GM12878 (cell line): ENCODE data around the gene FHOD3. TPM values are rescaled to one million over a fixed set of nuclear protein-coding genes. Genes with fewer than 3 reads are reported as not detected.

Experiments
- ATAC-seq: fragments of 200-7000 bp; cut with Tn5 transposase; 3 replicates; pipeline ENCODE4 v1.9.1; 2020; ENCODE audit warnings: mild to moderate bottlenecking, moderate library complexity
- BruUV-seq: library from RNA; stranded (reverse); fragments of 400-500 nt; replicated peaks from 2 replicates; lab custom pipeline; 2021; lab: Mats Ljungman, UMichigan
- CTCF ChIA-PET: fragments of 300-600 bp; sonication (Branson Sonifier 250); formaldehyde crosslinking; extraction: SDS; loops from one replicate; lab custom pipeline; 2021; ENCODE audit warnings: inconsistent platforms; lab: Yijun Ruan, JAX
- POLR2A ChIA-PET: fragments of 350-600 bp; formaldehyde crosslinking; extraction: SDS; loops from one replicate; lab custom pipeline; 2021; ENCODE audit warnings: inconsistent platforms; lab: Charles Lee
- RAD21 ChIA-PET: fragments of 300-600 bp; sonication (Branson Sonifier 250); formaldehyde crosslinking; loops from one replicate; lab custom pipeline; 2023; ENCODE audit warnings: antibody characterized with exemption; ENCODE audit not compliant: unreplicated experiment; lab: Charles Lee
- SMC1A ChIA-PET: fragments of 300-600 bp; sonication (Branson Sonifier 250); formaldehyde crosslinking; loops from one replicate; lab custom pipeline; 2023; ENCODE audit not compliant: unreplicated experiment, uncharacterized antibody; lab: Charles Lee
- DNase-seq: peaks from one replicate; pipeline ENCODE4 v3.0.0-alpha.2; 2011; ENCODE audit warnings: low read depth, low spot score
- FAIRE-seq: peaks from 3 replicates; lab custom pipeline; 2011; peaks lifted over from hg19 to GRCh38; lab: Jason Lieb, UNC
- H2AFZ ChIP-seq: 2 replicates; pipeline ENCODE4 v1.6.0; 2011; ENCODE audit warnings: low read depth, low read length, control low read depth; ENCODE audit not compliant: control insufficient read depth
- H3K27ac ChIP-seq: 2 replicates; pipeline ENCODE4 v1.5.1; 2011; ENCODE audit warnings: control low read depth; ENCODE audit not compliant: control insufficient read depth, insufficient read depth
- H3K27me3 ChIP-seq, 2 experiments: replicated peaks in 1 of 2; 2 replicates each; pipeline versions ENCODE4 v1.6.0 to v1.6.1; 2011; ENCODE audit warnings: low read length in 1 of 2; ENCODE audit not compliant: control insufficient read depth in 2 of 2, insufficient read depth in 2 of 2
- H3K36me3 ChIP-seq, 2 experiments: 2 replicates each; pipeline ENCODE4 v1.5.1; 2011; ENCODE audit warnings: low read length in 1 of 2; ENCODE audit not compliant: control insufficient read depth in 2 of 2, insufficient read depth in 2 of 2
- H3K4me1 ChIP-seq: 2 replicates; pipeline ENCODE4 v1.6.1; 2011; ENCODE audit warnings: mild to moderate bottlenecking, low read length, moderate library complexity, mixed read lengths; ENCODE audit not compliant: control insufficient read depth, insufficient read depth
- H3K4me2 ChIP-seq: 2 replicates; pipeline ENCODE4 v1.6.0; 2011; ENCODE audit warnings: control low read depth; ENCODE audit not compliant: control insufficient read depth, insufficient read depth
- H3K4me3 ChIP-seq: fragments of 200-600 bp; sonication (generic); 2 replicates; pipeline ENCODE4 v1.5.1; 2016
- H3K79me2 ChIP-seq: 2 replicates; pipeline ENCODE4 v1.6.0; 2011; ENCODE audit warnings: low read length; ENCODE audit not compliant: control insufficient read depth, insufficient read depth
- H3K9ac ChIP-seq: 2 replicates; pipeline ENCODE4 v1.8.0; 2011; ENCODE audit warnings: low read length, control low read depth, mixed read lengths; ENCODE audit not compliant: control insufficient read depth, insufficient read depth
- H3K9me3 ChIP-seq: replicated peaks from 3 replicates; pipeline ENCODE4 v1.5.1; 2011; ENCODE audit warnings: mild to moderate bottlenecking, low read length; ENCODE audit not compliant: control insufficient read depth, insufficient read depth
- H4K20me1 ChIP-seq: 2 replicates; pipeline ENCODE4 v1.6.0; 2011; ENCODE audit not compliant: control insufficient read depth, insufficient read depth
- ASH2L ChIP-seq: fragments of 300-600, 200-600 bp; sonication (generic); IDR thresholded peaks from 2 replicates; pipeline ENCODE4 v1.6.1; 2017; ENCODE audit warnings: low read depth, mild to moderate bottlenecking, borderline replicate concordance
- ATF3 ChIP-seq: IDR thresholded peaks from 2 replicates; pipeline ENCODE4 v1.6.1; 2011; ENCODE audit warnings: low read depth, mild to moderate bottlenecking, low read length, moderate library complexity, borderline replicate concordance; ENCODE audit errors: extremely low read depth
- BACH1 ChIP-seq: fragments of 450-650 bp; IDR thresholded peaks from 2 replicates; pipeline ENCODE4 v1.6.1; 2017; ENCODE audit warnings: mild to moderate bottlenecking, borderline replicate concordance
- CREM ChIP-seq: IDR thresholded peaks from 2 replicates; pipeline ENCODE4 v1.6.1; 2014; ENCODE audit warnings: antibody characterized with exemption, low read depth
- IKZF2 ChIP-seq, 2 experiments: fragments of 450-650 bp; IDR thresholded peaks; 2 replicates each; pipeline ENCODE4 v1.6.1; 2017; ENCODE audit warnings: mild to moderate bottlenecking in 2 of 2, moderate library complexity in 2 of 2
- NFXL1 ChIP-seq: fragments of 450-650 bp; IDR thresholded peaks from 2 replicates; pipeline ENCODE4 v1.6.1; 2017; ENCODE audit warnings: antibody characterized with exemption, mild to moderate bottlenecking, borderline replicate concordance
- NFYB ChIP-seq: IDR thresholded peaks from 2 replicates; pipeline ENCODE4 v1.6.1; 2011; ENCODE audit warnings: low read depth, mild to moderate bottlenecking, low read length, improper control_type of control experiment, moderate library complexity; ENCODE audit not compliant: insufficient read depth
- RAD21 ChIP-seq: IDR thresholded peaks from 2 replicates; pipeline ENCODE4 v1.6.1; 2011; ENCODE audit warnings: mild to moderate bottlenecking, low read depth, low read length, moderate library complexity; ENCODE audit not compliant: insufficient read depth
- RELB ChIP-seq: fragments of 450-650 bp; IDR thresholded peaks from 2 replicates; pipeline ENCODE4 v1.6.1; 2017; ENCODE audit warnings: low read depth, mild to moderate bottlenecking, moderate library complexity
- SREBF2 ChIP-seq: IDR thresholded peaks from 2 replicates; pipeline ENCODE4 v1.6.1; 2012; ENCODE audit warnings: mild to moderate bottlenecking, low read length
- SUZ12 ChIP-seq: fragments of 200-600 bp; sonication (generic); IDR thresholded peaks from one replicate; pipeline ENCODE4 v1.6.1; 2018; ENCODE audit warnings: antibody characterized with exemption, mild to moderate bottlenecking; ENCODE audit not compliant: unreplicated experiment
- TAF1 ChIP-seq: IDR thresholded peaks from 2 replicates; pipeline ENCODE4 v1.6.1; 2011; ENCODE audit warnings: mild to moderate bottlenecking, low read depth, low read length, borderline replicate concordance
- YBX1 ChIP-seq: fragments of 450-650 bp; IDR thresholded peaks from 2 replicates; pipeline ENCODE4 v1.6.1; 2016; ENCODE audit warnings: antibody characterized with exemption
- ZNF384 ChIP-seq: IDR thresholded peaks from 2 replicates; pipeline ENCODE4 v1.6.1; 2012; ENCODE audit warnings: low read depth, mild to moderate bottlenecking, low read length, improper control_type of control experiment, borderline replicate concordance
- ZNF622 ChIP-seq: fragments of 450-650 bp; IDR thresholded peaks from 2 replicates; pipeline ENCODE4 v1.6.1; 2017; ENCODE audit warnings: mild to moderate bottlenecking, inconsistent platforms
- WGBS: methylation state at CpG from one replicate; pipeline ENCODE4 v1.1.6; 2016; ENCODE audit warnings: low lambda C conversion rate; ENCODE audit not compliant: insufficient replicate concordance, insufficient coverage; ENCODE audit errors: missing lambda C conversion rate; 5-methylcytosine and 5-hydroxymethylcytosine counted together
- in situ Hi-C: fragments of 300-500 bp; cut with MboI; formaldehyde crosslinking; loops from 9 replicates; pipeline ENCODE4 v1.14.3; 2018; ENCODE audit warnings: mixed read lengths
- intact Hi-C: fragments of 100-400 bp; cut with micrococcal nuclease; formaldehyde crosslinking; loops from one replicate; pipeline ENCODE4 v1.14.2; 2022; ENCODE audit not compliant: unreplicated experiment
- polyA plus RNA-seq, 11 experiments: library from polyadenylated mRNA; depleted of rRNA in 4 of 11; unstranded in 6 of 11; stranded (reverse) in 5 of 11; fragments of >200 nt; fragmentation: Nextera tagmentation in 4 of 11; fragmentation: Illumina TruSeq in 1 of 11; extraction: Ambion mirVana in 4 of 11; extraction: Trizol in 1 of 11; gene quantifications; 1 replicate in 1 of 11; 2 replicates in 10 of 11; pipeline versions ENCODE4 v1.2.1 to v1.2.3, GENCODE V29; 2011 to 2016; ENCODE audit warnings: inconsistent platforms in 2 of 11, missing spikeins in 2 of 11, low read depth in 1 of 11
- total RNA-seq, 4 experiments: library from RNA; depleted of rRNA in 3 of 4; stranded (reverse); fragments of >200 nt in 3 of 4; fragmentation: Illumina TruSeq in 1 of 4; extraction: Trizol in 1 of 4; gene quantifications; 2 replicates each; pipeline versions ENCODE4 v1.2.1 to v1.2.3, GENCODE V29; 2013 to 2021
- TF ChIP-seq, protein P1 (sequence below): IDR thresholded peaks from 2 replicates; pipeline ENCODE4 v1.6.1; 2012; ENCODE audit warnings: mild to moderate bottlenecking, low read depth, low read length
- TF ChIP-seq, protein P2 (sequence below): fragments of 450-650 bp; IDR thresholded peaks from 2 replicates; pipeline ENCODE4 v1.6.1; 2016; ENCODE audit warnings: mild to moderate bottlenecking

Gene FHOD3
- total and polyA plus RNA-seq, 10 of the 15 experiments (the other 5 are each of a cell fraction or from before 2014, with no cell fraction given), result 0.77 to 26.7 (median 10.4) TPM

- intact Hi-C loops, result no loop called here
- no peak overlapping the region for H3K27ac ChIP-seq
- WGBS, result 0% methylated on average over 2 of the region's 2 CpGs
- H3K9me3 ChIP-seq, result no peaks in the 10 kb centered on the region
- ChIA-PET SMC1A (interaction anchor here (0.9 to 50.9 kb wide), 10 partner anchors 2 to 194 kb away, joined by 3 to 1180 read pairs (median 4); no protein-coding TSS in a partner anchor), POLR2A (interaction anchor here (0.9 to 1.8 kb wide), 6 partner anchors 10 to 64 kb away, joined by 3 to 13 read pairs (median 4); no protein-coding TSS in a partner anchor), RAD21 (interaction anchor here (0.5 to 3.7 kb wide), 13 partner anchors 8 to 80 kb away, joined by 3 to 21 read pairs (median 5); partner anchors contain the start of gene FHOD3), CTCF (interaction anchor here (1.2 to 3.4 kb wide), 7 partner anchors 10 to 193 kb away, joined by 3 to 17 read pairs (median 4); no protein-coding TSS in a partner anchor)
- DNase-seq, result no peak
- no TSS peak for BruUV-seq
- H3K36me3 ChIP-seq, result no peaks in the 10 kb centered on the region
- no peak for ATAC-seq
- no peak overlapping the region for H3K4me3 ChIP-seq
- in situ Hi-C loops, result no loop called here
- no peak overlapping the region for H2AFZ ChIP-seq
- H4K20me1 ChIP-seq, result no peaks in the 10 kb centered on the region
- no peak overlapping the region for H3K4me2 ChIP-seq
- no peaks in the 10 kb centered on the region for H3K79me2 ChIP-seq
- no peak overlapping the region for H3K9ac ChIP-seq
- H3K27me3 ChIP-seq, result no peaks in the 10 kb centered on the region
- no peak for FAIRE-seq
- no peaks in the 10 kb centered on the region; the same call in 1 of the 2 replicates for H3K4me1 ChIP-seq
- TF ChIP-seq ATF3 (no peak), RELB (no peak), NFYB (no peak), YBX1 (no peak), NFXL1 (no peak), CREM (no peak), ZNF622 (no peak), RAD21 (no peak), SUZ12 (no peak), BACH1 (no peak), IKZF2 (IDR thresholded peaks at IDR 0.05) (no peak), ZNF384 (no peak), TAF1 (no peak), ASH2L (no peak), SREBF2 (no peak)
- TF ChIP-seq, protein P1, sequence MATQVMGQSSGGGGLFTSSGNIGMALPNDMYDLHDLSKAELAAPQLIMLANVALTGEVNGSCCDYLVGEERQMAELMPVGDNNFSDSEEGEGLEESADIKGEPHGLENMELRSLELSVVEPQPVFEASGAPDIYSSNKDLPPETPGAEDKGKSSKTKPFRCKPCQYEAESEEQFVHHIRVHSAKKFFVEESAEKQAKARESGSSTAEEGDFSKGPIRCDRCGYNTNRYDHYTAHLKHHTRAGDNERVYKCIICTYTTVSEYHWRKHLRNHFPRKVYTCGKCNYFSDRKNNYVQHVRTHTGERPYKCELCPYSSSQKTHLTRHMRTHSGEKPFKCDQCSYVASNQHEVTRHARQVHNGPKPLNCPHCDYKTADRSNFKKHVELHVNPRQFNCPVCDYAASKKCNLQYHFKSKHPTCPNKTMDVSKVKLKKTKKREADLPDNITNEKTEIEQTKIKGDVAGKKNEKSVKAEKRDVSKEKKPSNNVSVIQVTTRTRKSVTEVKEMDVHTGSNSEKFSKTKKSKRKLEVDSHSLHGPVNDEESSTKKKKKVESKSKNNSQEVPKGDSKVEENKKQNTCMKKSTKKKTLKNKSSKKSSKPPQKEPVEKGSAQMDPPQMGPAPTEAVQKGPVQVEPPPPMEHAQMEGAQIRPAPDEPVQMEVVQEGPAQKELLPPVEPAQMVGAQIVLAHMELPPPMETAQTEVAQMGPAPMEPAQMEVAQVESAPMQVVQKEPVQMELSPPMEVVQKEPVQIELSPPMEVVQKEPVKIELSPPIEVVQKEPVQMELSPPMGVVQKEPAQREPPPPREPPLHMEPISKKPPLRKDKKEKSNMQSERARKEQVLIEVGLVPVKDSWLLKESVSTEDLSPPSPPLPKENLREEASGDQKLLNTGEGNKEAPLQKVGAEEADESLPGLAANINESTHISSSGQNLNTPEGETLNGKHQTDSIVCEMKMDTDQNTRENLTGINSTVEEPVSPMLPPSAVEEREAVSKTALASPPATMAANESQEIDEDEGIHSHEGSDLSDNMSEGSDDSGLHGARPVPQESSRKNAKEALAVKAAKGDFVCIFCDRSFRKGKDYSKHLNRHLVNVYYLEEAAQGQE, result no peak
- TF ChIP-seq, protein P2, sequence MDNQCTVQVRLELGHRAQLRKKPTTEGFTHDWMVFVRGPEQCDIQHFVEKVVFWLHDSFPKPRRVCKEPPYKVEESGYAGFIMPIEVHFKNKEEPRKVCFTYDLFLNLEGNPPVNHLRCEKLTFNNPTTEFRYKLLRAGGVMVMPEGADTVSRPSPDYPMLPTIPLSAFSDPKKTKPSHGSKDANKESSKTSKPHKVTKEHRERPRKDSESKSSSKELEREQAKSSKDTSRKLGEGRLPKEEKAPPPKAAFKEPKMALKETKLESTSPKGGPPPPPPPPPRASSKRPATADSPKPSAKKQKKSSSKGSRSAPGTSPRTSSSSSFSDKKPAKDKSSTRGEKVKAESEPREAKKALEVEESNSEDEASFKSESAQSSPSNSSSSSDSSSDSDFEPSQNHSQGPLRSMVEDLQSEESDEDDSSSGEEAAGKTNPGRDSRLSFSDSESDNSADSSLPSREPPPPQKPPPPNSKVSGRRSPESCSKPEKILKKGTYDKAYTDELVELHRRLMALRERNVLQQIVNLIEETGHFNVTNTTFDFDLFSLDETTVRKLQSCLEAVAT, result no peak
Observed at GRCh38 chr18:36378205-36378604, 80.7 kb downstream of the FHOD3 start.
